Measurements from ENCODE around the gene ADAMTSL4.
"Not testable (repeated sequence)": the region's sequence is repeated elsewhere in the genome, so short reads cannot be mapped to it uniquely, and the experiment has no call there.

Gene ADAMTSL4

DNA sequence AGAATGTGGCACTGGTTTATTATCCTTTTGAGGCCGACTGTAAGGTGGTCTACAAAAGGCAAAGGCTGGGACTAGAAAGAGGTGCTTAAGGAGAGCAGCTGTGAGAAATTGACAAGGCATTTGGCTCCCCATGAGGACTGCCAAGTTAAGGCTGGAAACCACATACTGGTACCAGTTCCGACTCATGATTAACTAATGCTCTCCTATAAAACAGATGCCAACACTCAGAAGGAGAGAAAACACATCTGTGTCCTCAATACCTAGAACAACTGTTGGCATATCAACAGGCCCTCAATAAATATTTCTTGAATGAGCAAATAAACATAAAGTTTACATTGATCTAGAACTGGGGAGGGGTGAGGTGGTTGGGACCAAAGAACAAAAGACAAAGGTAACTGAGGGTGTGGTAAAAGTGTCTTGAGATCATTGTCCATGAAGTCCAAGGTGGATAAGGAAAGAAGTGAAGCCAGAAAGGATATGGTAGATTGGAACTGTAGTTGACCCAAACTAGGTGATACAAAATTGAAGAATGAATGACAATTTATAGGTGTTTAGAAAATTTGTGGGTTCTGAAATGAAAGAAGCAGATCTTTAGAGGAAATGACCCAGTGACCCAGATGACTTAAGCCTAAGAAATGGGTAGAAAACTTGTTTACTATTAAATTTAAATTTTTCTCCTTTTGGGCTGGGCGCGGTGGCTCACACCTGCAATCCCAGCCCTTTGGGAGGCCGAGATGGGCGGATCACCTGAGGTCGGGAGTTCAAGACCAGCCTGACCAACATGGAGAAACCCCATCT is 47.1 kb downstream of the ADAMTSL4 start:
- DNase-seq = no peak

- DNase-seq = no peak
Observed at GRCh38 chr1:150596976-150597375, 47.8 kb downstream of the ADAMTSL4 start.

DNA sequence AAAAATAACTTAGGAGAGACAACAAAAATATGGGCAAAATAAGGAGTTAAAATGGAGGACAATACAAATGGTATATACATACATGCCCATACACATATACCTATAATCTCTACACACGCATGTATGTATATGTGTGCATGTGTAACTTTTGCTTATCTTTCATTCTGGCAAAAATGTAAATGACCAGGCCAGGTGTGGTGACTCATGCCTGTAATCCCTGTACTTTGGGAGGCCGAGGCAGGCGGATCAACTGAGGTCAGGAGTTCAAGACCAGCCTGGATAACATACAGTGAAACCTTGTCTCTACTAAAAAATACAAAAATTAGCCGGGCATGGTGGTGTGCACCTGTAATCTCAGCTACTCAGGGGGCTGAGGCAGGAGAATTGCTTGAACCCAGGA is 49.1 kb downstream of the ADAMTSL4 start:
- not testable (repeated sequence) for DNase-seq

- DNase-seq = no peak
Observed at GRCh38 chr1:150601540-150601939, 52.3 kb downstream of the ADAMTSL4 start.

DNA sequence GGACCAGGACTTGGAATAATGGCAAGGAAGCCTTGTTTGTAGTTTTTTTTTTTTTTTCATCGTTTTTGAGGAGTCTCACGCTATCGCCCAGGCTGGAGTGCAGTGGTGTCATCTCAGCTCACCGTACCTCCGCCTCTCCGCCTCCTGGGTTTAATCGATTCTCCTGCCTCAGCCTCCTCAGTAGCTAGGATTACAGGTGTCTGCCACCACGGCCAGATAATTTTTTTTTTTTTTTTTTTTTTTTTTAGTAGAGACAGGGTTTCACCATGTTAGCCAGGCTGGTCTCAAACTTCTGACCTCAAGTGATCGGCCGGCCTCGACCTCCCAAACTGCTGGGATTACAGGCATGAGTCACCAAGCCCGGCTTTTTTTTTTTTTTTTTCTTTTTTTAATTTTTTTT is 53.2 kb downstream of the ADAMTSL4 start:
- DNase-seq = not testable (repeated sequence)

DNA sequence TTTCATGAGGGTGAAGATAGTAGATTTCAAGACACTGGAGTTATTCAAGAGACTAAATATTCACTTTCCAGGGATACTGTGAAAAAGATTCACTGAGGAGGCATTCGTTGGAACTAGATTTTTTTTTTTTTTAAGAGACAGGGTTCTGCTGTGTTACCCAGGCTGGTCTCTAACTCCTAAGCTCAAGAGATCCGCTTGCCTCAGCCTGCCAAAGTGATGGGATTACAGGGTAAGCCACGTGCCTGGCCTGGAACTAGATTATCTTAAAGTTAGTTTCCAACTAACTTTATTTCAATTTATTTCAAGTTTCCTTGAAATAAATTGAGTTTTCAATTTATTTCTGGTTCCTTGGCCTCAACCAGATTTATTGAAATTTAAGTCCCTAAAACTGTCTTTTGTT is 54.5 kb downstream of the ADAMTSL4 start:
- DNase-seq = no peak

GRCh38 chr1:150604226-150604588 is 55.0 kb downstream of the ADAMTSL4 start:
- no peak for DNase-seq

DNA sequence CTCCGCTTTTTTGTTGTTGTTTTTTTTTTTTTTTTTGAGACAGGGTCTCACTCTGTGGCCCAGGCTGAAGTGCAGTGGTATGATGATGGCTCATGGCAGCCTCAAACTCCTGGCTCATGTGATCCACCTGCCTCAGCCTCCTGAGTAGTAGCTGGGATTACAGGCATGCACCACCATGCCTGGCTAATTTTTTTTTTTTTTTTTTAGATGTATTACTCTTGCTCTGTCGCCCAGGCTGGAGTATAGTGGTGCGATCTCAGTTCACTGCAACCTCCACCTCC is 56.2 kb downstream of the ADAMTSL4 start:
- DNase-seq = not testable (repeated sequence)

- DNase-seq = no peak
Observed at GRCh38 chr1:150606463-150607142, 57.4 kb downstream of the ADAMTSL4 start.

GRCh38 chr1:150609732-150610131 is 60.5 kb downstream of the ADAMTSL4 start:
- no peak for DNase-seq

Measured in activated T-cell treated with anti-CD3 and anti-CD28 coated beads, Interleukin-2, amount 50 U/mL, for 1 hour (primary cell).